HCT116 (cell line): ENCODE data around the gene RAB3GAP1.

Experiments used
- POLR2A ChIP-seq: IDR thresholded peaks from 2 replicates; pipeline ENCODE4 v1.7.0; 2011; ENCODE audit warnings: borderline replicate concordance; ENCODE audit not compliant: insufficient read depth, insufficient read length; ENCODE audit errors: extremely low read depth
- TF ChIP-seq, protein P1 (sequence below), 3 experiments: fragments of 200-600 bp in 1 of 3; sonication (generic) in 1 of 3; IDR thresholded peaks in 2 of 3; conservative IDR thresholded peaks in 1 of 3; 2 replicates each; pipeline ENCODE4 v1.5.1; 2012 to 2017; ENCODE audit warnings: low read depth in 2 of 3, low read length in 2 of 3, antibody characterized with exemption in 1 of 3, borderline replicate concordance in 1 of 3, control low read depth in 1 of 3, mild to moderate bottlenecking in 1 of 3, mixed read lengths in 1 of 3, mixed run types in 1 of 3, moderate library complexity in 1 of 3; ENCODE audit not compliant: insufficient read depth in 1 of 3

DNA sequence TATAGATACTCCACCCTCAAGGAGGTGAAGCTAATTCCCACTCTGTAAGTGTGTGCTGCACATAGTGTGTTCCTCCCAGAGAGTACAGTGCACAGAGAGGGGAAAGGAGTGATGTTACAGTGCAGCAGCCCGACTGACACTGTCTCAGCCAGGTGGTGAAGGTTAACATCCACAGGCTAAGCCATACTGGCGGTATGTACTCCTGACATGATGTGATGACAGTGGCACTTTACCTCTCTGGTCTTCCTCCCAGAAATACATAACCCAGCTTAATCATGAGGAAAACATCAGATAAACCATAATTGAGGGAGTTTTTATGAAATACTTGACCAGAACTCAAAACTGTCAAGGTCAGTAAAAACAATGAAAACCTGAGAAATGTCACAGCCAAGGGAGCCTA is 107.1 kb downstream of the RAB3GAP1 start:
- TF ChIP-seq, protein P1, sequence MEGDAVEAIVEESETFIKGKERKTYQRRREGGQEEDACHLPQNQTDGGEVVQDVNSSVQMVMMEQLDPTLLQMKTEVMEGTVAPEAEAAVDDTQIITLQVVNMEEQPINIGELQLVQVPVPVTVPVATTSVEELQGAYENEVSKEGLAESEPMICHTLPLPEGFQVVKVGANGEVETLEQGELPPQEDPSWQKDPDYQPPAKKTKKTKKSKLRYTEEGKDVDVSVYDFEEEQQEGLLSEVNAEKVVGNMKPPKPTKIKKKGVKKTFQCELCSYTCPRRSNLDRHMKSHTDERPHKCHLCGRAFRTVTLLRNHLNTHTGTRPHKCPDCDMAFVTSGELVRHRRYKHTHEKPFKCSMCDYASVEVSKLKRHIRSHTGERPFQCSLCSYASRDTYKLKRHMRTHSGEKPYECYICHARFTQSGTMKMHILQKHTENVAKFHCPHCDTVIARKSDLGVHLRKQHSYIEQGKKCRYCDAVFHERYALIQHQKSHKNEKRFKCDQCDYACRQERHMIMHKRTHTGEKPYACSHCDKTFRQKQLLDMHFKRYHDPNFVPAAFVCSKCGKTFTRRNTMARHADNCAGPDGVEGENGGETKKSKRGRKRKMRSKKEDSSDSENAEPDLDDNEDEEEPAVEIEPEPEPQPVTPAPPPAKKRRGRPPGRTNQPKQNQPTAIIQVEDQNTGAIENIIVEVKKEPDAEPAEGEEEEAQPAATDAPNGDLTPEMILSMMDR (IDR thresholded peaks at IDR 0.05 in 2 of 3, conservative IDR thresholded peaks at IDR 0.05 in 1 of 3; ENCODE audit: borderline replicate concordance in 1 of 3, insufficient read depth in 1 of 3, low read depth in 2 of 3, low read length in 2 of 3), result no peak
- TF ChIP-seq POLR2A, result no peak
